Glomerular visceral epithelial cell (primary cell): Measurements from ENCODE around the gene CTTN.
A peak's percentile ranks its signal among the peaks of the same experiment; 100 is the strongest.
"Not testable (repeated sequence)": the region's sequence is repeated elsewhere in the genome, so short reads cannot be mapped to it uniquely, and the experiment has no call there.

Source experiments
- DNase-seq: peaks from one replicate; pipeline ENCODE4 v3.0.0-alpha.2; 2016; ENCODE audit errors: extremely low spot score

CTTN gene

GRCh38 chr11:70381872-70382861 is 16.2 kb upstream of the CTTN start:
- DNase-seq: no peak

- no peak for DNase-seq
Observed at GRCh38 chr11:70383664-70384565, 14.4 kb upstream of the CTTN start.

GRCh38 chr11:70384566-70385152 is 13.7 kb upstream of the CTTN start:
- DNase-seq: no peak

- no peak for DNase-seq
Observed at GRCh38 chr11:70387564-70387963, 10.8 kb upstream of the CTTN start.

GRCh38 chr11:70389201-70389600 is 9.1 kb upstream of the CTTN start:
- no peak for DNase-seq

GRCh38 chr11:70390882-70391281 is 7.4 kb upstream of the CTTN start:
- not testable (repeated sequence) for DNase-seq

- DNase-seq: no peak
Observed at GRCh38 chr11:70394211-70394950, 3.9 kb upstream of the CTTN start.

- DNase-seq: no peak
Observed at GRCh38 chr11:70397336-70397982, 870 bp upstream of the CTTN start.

GRCh38 chr11:70398834-70399680 is 728 bp downstream of the CTTN start:
- DNase-seq: no peak

- peak; percentile 95 for DNase-seq
Observed at GRCh38 chr11:70399681-70400112, 1.4 kb downstream of the CTTN start.

GRCh38 chr11:70400643-70401042 is 2.3 kb downstream of the CTTN start:
- no peak for DNase-seq

- DNase-seq: no peak
Observed at GRCh38 chr11:70402016-70402415, 3.7 kb downstream of the CTTN start.

- DNase-seq: no peak
Observed at GRCh38 chr11:70402685-70403084, 4.4 kb downstream of the CTTN start.

GRCh38 chr11:70404244-70404643 is 5.9 kb downstream of the CTTN start:
- no peak for DNase-seq

GRCh38 chr11:70405679-70406395 is 7.5 kb downstream of the CTTN start:
- DNase-seq: no peak

- no peak for DNase-seq
Observed at GRCh38 chr11:70407121-70407520, 8.8 kb downstream of the CTTN start.

- no peak for DNase-seq
Observed at GRCh38 chr11:70407814-70408213, 9.5 kb downstream of the CTTN start.

GRCh38 chr11:70408326-70408725 is 10.0 kb downstream of the CTTN start:
- DNase-seq: not testable (repeated sequence)

- no peak for DNase-seq
Observed at GRCh38 chr11:70409437-70409836, 11.1 kb downstream of the CTTN start.
